KMS-11 (cell line): ENCODE results near the gene TMEM51.

Experiments used
- H2AFZ ChIP-seq: fragments of 200-600 bp; sonication (generic); 2 replicates; pipeline ENCODE4 v1.6.1; 2016; ENCODE audit warnings: antibody characterized with exemption, mixed run types, low read depth
- H3K27ac ChIP-seq: fragments of 200-600 bp; sonication (generic); 2 replicates; pipeline ENCODE4 v1.6.1; 2016; ENCODE audit warnings: mild to moderate bottlenecking, mixed run types
- H3K27me3 ChIP-seq: fragments of 200-600 bp; sonication (generic); 2 replicates; pipeline ENCODE4 v1.6.1; 2017; ENCODE audit warnings: mild to moderate bottlenecking, low read depth, mixed run types, moderate library complexity; ENCODE audit not compliant: insufficient read depth
- H3K36me3 ChIP-seq: fragments of 200-600 bp; sonication (generic); 2 replicates; pipeline ENCODE4 v1.6.1; 2017; ENCODE audit warnings: mild to moderate bottlenecking, mixed run types; ENCODE audit not compliant: insufficient read depth
- H3K4me1 ChIP-seq: fragments of 200-600 bp; sonication (generic); 2 replicates; pipeline ENCODE4 v1.6.1; 2016; ENCODE audit warnings: mild to moderate bottlenecking, low read depth, mixed run types; ENCODE audit not compliant: poor library complexity, severe bottlenecking
- H3K4me2 ChIP-seq: fragments of 200-600 bp; sonication (generic); 2 replicates; pipeline ENCODE4 v1.7.0; 2016; ENCODE audit warnings: mild to moderate bottlenecking, mixed run types
- H3K4me3 ChIP-seq: fragments of 200-600 bp; sonication (generic); IDR thresholded peaks from 2 replicates; pipeline ENCODE4 v1.6.1; 2017; ENCODE audit warnings: low read depth, low read length, mixed read lengths; ENCODE audit not compliant: insufficient read depth
- H3K79me2 ChIP-seq: fragments of 200-600 bp; sonication (generic); 2 replicates; pipeline ENCODE4 v1.6.1; 2016; ENCODE audit warnings: low read depth, mixed run types; ENCODE audit not compliant: insufficient read depth
- H3K9ac ChIP-seq: fragments of 200-600 bp; sonication (generic); 2 replicates; pipeline ENCODE4 v1.6.1; 2016; ENCODE audit warnings: mild to moderate bottlenecking, mixed run types
- H4K20me1 ChIP-seq: fragments of 200-600 bp; sonication (generic); 2 replicates; pipeline ENCODE4 v1.6.1; 2016; ENCODE audit warnings: mild to moderate bottlenecking, mixed run types; ENCODE audit not compliant: insufficient read depth
- CTCF ChIP-seq: fragments of 200-600 bp; sonication (generic); conservative IDR thresholded peaks from 2 replicates; pipeline ENCODE4 v1.6.1; 2017; ENCODE audit warnings: low read depth, mild to moderate bottlenecking, antibody characterized with exemption, low read length, moderate library complexity, mixed read lengths

Gene TMEM51

GRCh38 chr1:15214527-15214926 is 61.0 kb downstream of the TMEM51 start:
- Histone ChIP-seq H2AFZ (no peak overlapping the region), H3K4me2 (no peak overlapping the region), H3K27ac (no peak overlapping the region)

GRCh38 chr1:15215116-15215515 is 61.6 kb downstream of the TMEM51 start:
- Histone ChIP-seq H3K36me3 (no peaks in the 10 kb centered on the region), H3K9ac (no peak overlapping the region), H3K4me2 (no peak overlapping the region), H3K79me2 (no peaks in the 10 kb centered on the region), H3K4me3 (no peak overlapping the region), H4K20me1 (no peaks in the 10 kb centered on the region), H2AFZ (no peak overlapping the region), H3K27me3 (no peaks in the 10 kb centered on the region), H3K27ac (no peak overlapping the region), H3K4me1 (no peaks in the 10 kb centered on the region)
- no peak for TF ChIP-seq CTCF

More at GRCh38 chr1:15214527-15214926, 61.0 kb downstream of the TMEM51 start:
- Histone ChIP-seq H3K4me3 (no peak overlapping the region), H3K27me3 (no peaks in the 10 kb centered on the region), H4K20me1 (no peaks in the 10 kb centered on the region), H3K9ac (no peak overlapping the region), H3K36me3 (no peaks in the 10 kb centered on the region), H3K4me1 (no peaks in the 10 kb centered on the region), H3K79me2 (no peaks in the 10 kb centered on the region)
- TF ChIP-seq CTCF, result no peak

GRCh38 chr1:15217654-15218053 is 64.1 kb downstream of the TMEM51 start:
- H3K27me3 ChIP-seq, result no peaks in the 10 kb centered on the region
- H2AFZ ChIP-seq, result no peak overlapping the region
- no peak overlapping the region for H3K27ac ChIP-seq
- no peak overlapping the region for H3K4me2 ChIP-seq
- no peaks in the 10 kb centered on the region for H3K4me1 ChIP-seq
- no peak for TF ChIP-seq CTCF
- H3K9ac ChIP-seq, result no peak overlapping the region
- no peak overlapping the region for H3K4me3 ChIP-seq
- H4K20me1 ChIP-seq, result no peaks in the 10 kb centered on the region
- H3K79me2 ChIP-seq, result no peaks in the 10 kb centered on the region
- H3K36me3 ChIP-seq, result no peaks in the 10 kb centered on the region

- Histone ChIP-seq H3K27me3 (no peaks in the 10 kb centered on the region), H3K4me3 (no peak overlapping the region), H3K27ac (no peak overlapping the region), H4K20me1 (no peaks in the 10 kb centered on the region), H3K79me2 (no peaks in the 10 kb centered on the region), H3K9ac (no peak overlapping the region), H3K4me2 (no peak overlapping the region), H3K36me3 (no peaks in the 10 kb centered on the region), H3K4me1 (no peaks in the 10 kb centered on the region), H2AFZ (no peak overlapping the region)
- no peak for TF ChIP-seq CTCF
These were observed 65.0 kb downstream of the TMEM51 start for GRCh38 chr1:15218287-15219279.
